ENCODE data around the gene PDE4B. TPM values are rescaled to one million over a fixed set of nuclear protein-coding genes. Genes with fewer than 3 reads are reported as not detected.

PDE4B gene
- polyA plus RNA-seq, 1 donor (not counting 4 experiments of a cell fraction or from before 2014, with no cell fraction given), result 0.29 TPM

- Histone ChIP-seq H3K27ac (ENCODE audit: control insufficient read depth, insufficient read depth, low read length) (no peak overlapping the region), H3K4me1 (ENCODE audit: control insufficient read depth, extremely low read depth, insufficient read depth, low read length) (no peaks in the 10 kb centered on the region), H3K36me3 (ENCODE audit: control insufficient read depth in 2 of 2, extremely low read depth in 1 of 2, insufficient read depth in 2 of 2, low read length in 2 of 2) (no peaks in the 10 kb centered on the region), H3K9ac (ENCODE audit: control insufficient read depth, extremely low read depth, insufficient read depth, low read length) (no peak overlapping the region), H3K9me1 (ENCODE audit: control insufficient read depth, extremely low read depth, insufficient read depth, low read length) (no peaks in the 10 kb centered on the region), H3K9me3 (ENCODE audit: control insufficient read depth, low read depth, low read length) (no peaks in the 10 kb centered on the region), H3K79me2 (ENCODE audit: control insufficient read depth, insufficient read depth, low read length) (no peaks in the 10 kb centered on the region), H3K27me3 (ENCODE audit: control insufficient read depth, extremely low read depth, insufficient read depth, low read length) (no peaks in the 10 kb centered on the region), H3K4me3 (ENCODE audit: control insufficient read depth in 2 of 3, extremely low read depth in 1 of 3, insufficient read depth in 2 of 3, low read depth in 1 of 3, low read length in 3 of 3) (no peak overlapping the region), H2AFZ (ENCODE audit: control insufficient read depth, low read length) (no peak overlapping the region), H4K20me1 (ENCODE audit: control insufficient read depth, extremely low read depth, insufficient read depth, low read length) (no peaks in the 10 kb centered on the region), H3K4me2 (ENCODE audit: control insufficient read depth, extremely low read depth, insufficient read depth, low read depth, low read length) (no peak overlapping the region)
- DNase-seq (ENCODE audit: low read depth, low spot score), result no peak
- dilution Hi-C loops (cut with MboI; ENCODE audit: extremely low pct_ligation_motif_present, low sequenced_read_pairs), result no loop called here
- no peak for FAIRE-seq
- no peak for TF ChIP-seq EZH2 (IDR thresholded peaks at IDR 0.05; ENCODE audit: low read length)
- TF ChIP-seq, protein P1, sequence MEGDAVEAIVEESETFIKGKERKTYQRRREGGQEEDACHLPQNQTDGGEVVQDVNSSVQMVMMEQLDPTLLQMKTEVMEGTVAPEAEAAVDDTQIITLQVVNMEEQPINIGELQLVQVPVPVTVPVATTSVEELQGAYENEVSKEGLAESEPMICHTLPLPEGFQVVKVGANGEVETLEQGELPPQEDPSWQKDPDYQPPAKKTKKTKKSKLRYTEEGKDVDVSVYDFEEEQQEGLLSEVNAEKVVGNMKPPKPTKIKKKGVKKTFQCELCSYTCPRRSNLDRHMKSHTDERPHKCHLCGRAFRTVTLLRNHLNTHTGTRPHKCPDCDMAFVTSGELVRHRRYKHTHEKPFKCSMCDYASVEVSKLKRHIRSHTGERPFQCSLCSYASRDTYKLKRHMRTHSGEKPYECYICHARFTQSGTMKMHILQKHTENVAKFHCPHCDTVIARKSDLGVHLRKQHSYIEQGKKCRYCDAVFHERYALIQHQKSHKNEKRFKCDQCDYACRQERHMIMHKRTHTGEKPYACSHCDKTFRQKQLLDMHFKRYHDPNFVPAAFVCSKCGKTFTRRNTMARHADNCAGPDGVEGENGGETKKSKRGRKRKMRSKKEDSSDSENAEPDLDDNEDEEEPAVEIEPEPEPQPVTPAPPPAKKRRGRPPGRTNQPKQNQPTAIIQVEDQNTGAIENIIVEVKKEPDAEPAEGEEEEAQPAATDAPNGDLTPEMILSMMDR (optimal IDR thresholded peaks at IDR 0.05 in 1 of 3, IDR thresholded peaks at IDR 0.05 in 1 of 3, conservative IDR thresholded peaks at IDR 0.05 in 1 of 3; ENCODE audit: extremely low read depth in 1 of 3, insufficient read depth in 2 of 3, low read length in 3 of 3), result no peak
These were observed 280.7 kb downstream of the PDE4B start for GRCh38 chr1:66073388-66073787.

GRCh38 chr1:66074147-66074546 is 281.5 kb downstream of the PDE4B start:
- no peak overlapping the region for H2AFZ ChIP-seq (ENCODE audit: control insufficient read depth, low read length)
- no peaks in the 10 kb centered on the region for H3K27me3 ChIP-seq (ENCODE audit: control insufficient read depth, extremely low read depth, insufficient read depth, low read length)
- no peaks in the 10 kb centered on the region for H3K79me2 ChIP-seq (ENCODE audit: control insufficient read depth, insufficient read depth, low read length)
- TF ChIP-seq, protein P1 (optimal IDR thresholded peaks at IDR 0.05 in 1 of 3, IDR thresholded peaks at IDR 0.05 in 1 of 3, conservative IDR thresholded peaks at IDR 0.05 in 1 of 3; ENCODE audit: extremely low read depth in 1 of 3, insufficient read depth in 2 of 3, low read length in 3 of 3), result no peak
- no peak for TF ChIP-seq EZH2 (IDR thresholded peaks at IDR 0.05; ENCODE audit: low read length)
- H3K9me1 ChIP-seq (ENCODE audit: control insufficient read depth, extremely low read depth, insufficient read depth, low read length), result no peaks in the 10 kb centered on the region
- H4K20me1 ChIP-seq (ENCODE audit: control insufficient read depth, extremely low read depth, insufficient read depth, low read length), result no peaks in the 10 kb centered on the region
- FAIRE-seq, result no peak
- DNase-seq (ENCODE audit: low read depth, low spot score), result no peak
- H3K4me3 ChIP-seq (ENCODE audit: control insufficient read depth in 2 of 3, extremely low read depth in 1 of 3, insufficient read depth in 2 of 3, low read depth in 1 of 3, low read length in 3 of 3), result no peak overlapping the region
- no peak overlapping the region for H3K4me2 ChIP-seq (ENCODE audit: control insufficient read depth, extremely low read depth, insufficient read depth, low read depth, low read length)
- no peaks in the 10 kb centered on the region for H3K9me3 ChIP-seq (ENCODE audit: control insufficient read depth, low read depth, low read length)
- dilution Hi-C loops (cut with MboI; ENCODE audit: extremely low pct_ligation_motif_present, low sequenced_read_pairs), result no loop called here
- H3K27ac ChIP-seq (ENCODE audit: control insufficient read depth, insufficient read depth, low read length), result no peak overlapping the region
- H3K36me3 ChIP-seq (ENCODE audit: control insufficient read depth in 2 of 2, extremely low read depth in 1 of 2, insufficient read depth in 2 of 2, low read length in 2 of 2), result no peaks in the 10 kb centered on the region
- H3K9ac ChIP-seq (ENCODE audit: control insufficient read depth, extremely low read depth, insufficient read depth, low read length), result no peak overlapping the region
- no peaks in the 10 kb centered on the region for H3K4me1 ChIP-seq (ENCODE audit: control insufficient read depth, extremely low read depth, insufficient read depth, low read length)

Data from keratinocyte (primary cell).